NK-92 treated with Interleukin-12 subunit alpha and Interleukin-12 subunit beta, amount 100 ng/mL, for 24 hours (cell line): ENCODE measurements around the gene KCNJ12.
"Not testable (repeated sequence)": the region's sequence is repeated elsewhere in the genome, so short reads cannot be mapped to it uniquely, and the experiment has no call there.

Experiments used
- DNase-seq: peaks from one replicate; lab custom pipeline; 2025; lab: John Stamatoyannopoulos, UW

KCNJ12 gene

GRCh38 chr17:21408224-21408623, 32.1 kb downstream of the KCNJ12 start:
- not testable (repeated sequence) for DNase-seq

DNA sequence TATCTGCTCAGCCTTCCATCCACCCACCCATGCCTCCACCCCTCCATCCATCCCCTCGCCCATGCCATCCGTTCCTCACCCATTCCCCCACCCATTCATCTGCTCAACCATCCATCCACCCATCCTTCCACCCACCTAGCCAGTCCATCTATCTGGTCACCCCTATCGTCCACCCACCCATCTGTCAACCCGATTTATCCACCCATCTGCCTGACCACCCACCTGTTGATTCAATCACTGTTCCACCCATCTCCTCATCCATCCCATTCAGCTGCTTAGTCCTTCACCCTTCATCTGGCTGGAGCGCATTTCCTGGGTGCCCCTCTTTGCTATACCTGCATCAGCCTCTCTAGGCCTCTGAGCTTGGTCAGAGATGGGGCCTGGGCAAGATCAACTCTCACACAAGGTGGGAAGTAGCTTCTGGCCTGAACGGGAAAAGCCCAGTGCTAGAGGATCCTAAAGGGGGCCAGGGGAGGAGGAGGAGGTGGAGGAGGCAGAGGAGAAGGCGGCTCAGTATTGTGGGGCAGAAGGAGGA, 32.7 kb downstream of the KCNJ12 start:
- not testable (repeated sequence) for DNase-seq

- not testable (repeated sequence) for DNase-seq
Observed at GRCh38 chr17:21409388-21409787, 33.2 kb downstream of the KCNJ12 start.

DNA sequence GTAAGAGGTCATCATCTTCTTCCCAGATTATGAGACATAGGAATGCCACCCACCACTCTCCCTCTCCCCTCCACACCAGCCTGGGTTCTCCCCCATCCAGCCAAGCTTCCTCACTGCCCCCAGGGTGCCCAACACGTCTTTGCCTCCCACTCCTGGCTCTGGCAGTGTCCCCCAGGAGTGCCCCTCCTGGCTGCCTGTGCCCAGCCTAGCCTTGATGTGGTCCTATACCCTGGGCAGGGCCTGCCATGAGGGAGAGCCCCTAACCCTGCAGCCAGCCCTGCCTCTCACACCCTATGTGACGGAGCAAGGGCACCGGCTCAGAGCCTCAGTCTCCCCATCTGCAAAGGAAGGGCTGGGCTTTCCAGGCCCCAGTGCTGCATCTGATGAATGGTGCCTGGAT, 33.8 kb downstream of the KCNJ12 start:
- not testable (repeated sequence) for DNase-seq

DNA sequence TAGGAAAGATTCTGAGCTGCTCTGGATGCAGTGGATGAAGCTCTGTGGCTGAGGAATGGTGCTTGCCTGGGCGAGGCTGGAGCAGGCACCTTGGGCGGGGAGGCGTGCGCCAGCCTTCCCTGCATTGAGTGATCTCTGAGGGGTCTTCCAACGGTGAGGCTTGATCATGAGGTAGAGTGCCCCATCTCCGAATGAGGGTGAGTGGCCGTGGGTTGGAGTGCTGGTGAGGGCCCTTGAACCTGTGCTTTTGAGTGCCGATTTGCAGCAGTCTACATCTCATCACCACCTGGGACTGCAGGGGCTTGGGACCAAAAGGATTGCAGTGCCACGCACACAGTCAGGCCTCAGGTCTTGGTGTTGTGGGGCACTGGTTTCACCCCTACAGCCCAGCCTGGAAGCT, 34.2 kb downstream of the KCNJ12 start:
- DNase-seq = not testable (repeated sequence)

DNA sequence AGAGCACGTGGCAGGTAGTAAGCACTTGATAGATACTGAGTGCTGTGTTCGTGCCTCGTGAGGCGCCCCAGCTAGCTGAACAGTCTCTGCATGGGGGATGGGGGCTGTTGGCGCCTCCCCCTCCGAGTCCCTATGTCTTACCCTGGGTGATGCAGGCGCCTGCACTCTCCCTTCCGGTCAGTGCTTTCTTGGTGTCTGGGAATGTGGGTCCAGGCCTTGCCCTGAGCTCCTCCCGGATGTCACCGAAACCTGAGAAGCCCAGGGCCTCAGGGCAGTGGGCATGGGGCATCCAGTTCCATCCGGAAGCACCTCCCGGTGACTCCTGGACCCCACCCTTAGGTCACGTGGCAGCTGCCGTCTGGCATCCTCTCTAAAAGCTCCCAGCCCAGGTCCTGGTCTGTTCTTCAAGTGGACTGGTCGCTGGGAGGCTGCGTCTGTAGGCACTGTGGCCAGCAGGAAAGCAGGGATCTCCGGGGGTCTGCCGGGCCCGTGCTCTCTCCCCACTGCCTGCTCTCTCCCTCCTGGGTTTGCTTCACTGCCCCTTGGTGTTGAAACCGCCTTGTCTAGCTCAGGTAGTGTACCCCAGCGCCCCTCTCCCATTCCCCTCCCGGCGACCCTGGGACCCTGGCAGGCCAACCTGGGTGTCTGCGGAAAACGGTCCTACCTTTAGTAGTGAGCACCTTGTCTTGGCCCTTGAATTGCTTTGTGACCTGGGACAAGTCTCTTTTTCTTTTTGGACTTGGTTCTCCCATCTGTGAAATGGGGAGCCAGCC, 34.9 kb downstream of the KCNJ12 start:
- DNase-seq = not testable (repeated sequence)

DNA sequence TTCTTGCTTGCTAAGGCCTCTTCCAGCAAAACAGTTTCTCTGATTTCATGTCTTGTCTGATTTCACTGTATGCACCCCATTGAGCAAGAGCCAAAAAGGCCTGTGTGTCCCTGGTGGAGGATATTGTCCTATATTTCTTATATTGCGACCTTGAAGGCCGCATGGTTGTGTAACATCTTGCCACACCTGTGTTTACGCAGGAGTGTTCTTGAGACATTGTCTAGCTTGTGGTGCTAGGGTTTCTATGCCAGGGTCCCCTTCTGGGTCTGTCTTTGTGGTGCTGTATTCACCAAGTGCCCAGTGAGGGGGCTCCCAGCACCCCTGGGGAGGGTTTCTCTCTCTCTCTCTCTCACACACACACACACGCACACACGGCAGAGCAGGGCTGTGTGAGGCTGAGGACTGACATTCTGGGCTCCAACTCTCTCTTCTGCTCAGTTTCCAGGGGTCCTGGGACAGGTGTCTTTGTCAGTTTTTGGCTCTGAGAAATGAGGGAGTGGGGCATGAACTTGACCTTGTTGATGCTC, 35.6 kb downstream of the KCNJ12 start:
- DNase-seq = not testable (repeated sequence)

GRCh38 chr17:21412207-21412681, 36.1 kb downstream of the KCNJ12 start:
- DNase-seq = not testable (repeated sequence)

DNA sequence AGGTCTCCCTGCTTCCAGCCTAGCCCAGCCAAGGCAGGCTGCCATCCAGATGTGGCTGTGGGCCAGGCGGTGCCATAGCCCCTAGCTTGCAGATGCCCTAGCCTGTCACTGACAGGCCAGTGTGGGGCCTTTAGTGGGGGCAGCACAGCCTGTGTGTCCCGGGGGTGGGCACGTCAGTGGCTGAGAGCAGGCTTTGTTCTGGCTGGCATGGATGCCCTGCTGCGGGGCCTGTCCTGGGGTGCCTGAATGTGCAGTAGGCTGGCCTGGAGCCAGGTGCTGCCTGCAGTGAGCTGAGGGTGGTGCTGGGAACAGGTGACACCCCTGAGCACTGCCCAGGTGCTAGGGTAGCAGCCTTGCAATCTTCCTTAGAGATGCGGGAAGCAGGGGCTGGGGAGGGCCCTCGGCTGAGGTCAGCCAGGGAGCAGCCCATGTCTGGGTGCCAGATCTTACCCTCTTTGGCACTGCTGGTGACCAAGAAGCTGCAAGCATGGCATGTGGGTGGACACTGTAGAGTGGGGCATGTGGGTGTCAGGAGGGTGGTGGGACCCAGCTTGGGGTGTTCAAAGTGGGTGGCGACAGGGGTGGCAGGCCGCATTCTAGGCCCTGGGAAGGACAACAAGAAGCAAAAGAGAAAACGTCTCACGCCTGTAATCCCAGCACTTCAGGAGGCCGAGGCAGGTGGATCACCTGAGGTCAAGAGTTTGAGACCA, 37.6 kb downstream of the KCNJ12 start:
- not testable (repeated sequence) for DNase-seq

DNA sequence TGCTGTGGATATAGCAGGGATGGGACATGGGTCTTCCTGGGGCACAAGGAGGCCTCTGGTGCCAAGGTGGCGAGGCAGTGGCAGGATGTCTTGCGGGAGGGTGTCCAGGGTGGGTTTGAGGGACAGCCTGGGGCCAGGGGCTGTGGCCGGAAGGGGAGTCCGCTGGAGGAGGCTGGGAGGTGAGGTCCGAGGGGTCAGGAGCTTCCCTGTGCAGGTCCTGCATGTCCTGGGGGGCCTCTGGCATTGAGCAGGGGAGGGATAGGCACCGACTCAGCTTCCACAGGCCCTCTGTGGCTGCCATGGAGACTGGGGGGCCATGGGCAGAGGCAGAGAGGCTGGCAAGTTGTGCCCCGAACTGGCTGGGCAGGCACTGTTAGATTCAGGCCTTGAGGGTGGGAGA, 38.5 kb downstream of the KCNJ12 start:
- not testable (repeated sequence) for DNase-seq

GRCh38 chr17:21415166-21415990, 39.2 kb downstream of the KCNJ12 start:
- not testable (repeated sequence) for DNase-seq

DNA sequence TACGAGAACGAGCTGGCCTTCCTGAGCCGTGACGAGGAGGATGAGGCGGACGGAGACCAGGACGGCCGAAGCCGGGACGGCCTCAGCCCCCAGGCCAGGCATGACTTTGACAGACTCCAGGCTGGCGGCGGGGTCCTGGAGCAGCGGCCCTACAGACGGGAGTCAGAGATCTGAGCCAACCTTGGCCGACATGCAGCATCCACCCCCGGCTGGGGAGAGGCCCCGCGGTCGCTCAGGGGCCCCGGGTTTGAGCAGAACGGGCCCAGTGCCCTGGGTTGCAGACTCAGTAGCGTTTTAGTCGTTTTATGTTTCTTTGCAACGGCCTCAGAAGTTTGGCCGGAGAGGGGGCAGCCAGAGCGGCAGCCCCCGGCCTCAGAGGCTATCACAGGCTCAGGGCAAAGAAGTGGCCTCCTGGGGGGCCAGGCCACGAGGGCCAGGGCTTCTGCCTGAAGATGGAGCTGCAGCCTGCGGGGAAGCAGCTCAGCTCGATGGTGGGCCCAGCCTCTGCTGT, 40.4 kb downstream of the KCNJ12 start:
- DNase-seq = not testable (repeated sequence)

GRCh38 chr17:21417349-21417748, 41.2 kb downstream of the KCNJ12 start:
- DNase-seq = not testable (repeated sequence)

DNA sequence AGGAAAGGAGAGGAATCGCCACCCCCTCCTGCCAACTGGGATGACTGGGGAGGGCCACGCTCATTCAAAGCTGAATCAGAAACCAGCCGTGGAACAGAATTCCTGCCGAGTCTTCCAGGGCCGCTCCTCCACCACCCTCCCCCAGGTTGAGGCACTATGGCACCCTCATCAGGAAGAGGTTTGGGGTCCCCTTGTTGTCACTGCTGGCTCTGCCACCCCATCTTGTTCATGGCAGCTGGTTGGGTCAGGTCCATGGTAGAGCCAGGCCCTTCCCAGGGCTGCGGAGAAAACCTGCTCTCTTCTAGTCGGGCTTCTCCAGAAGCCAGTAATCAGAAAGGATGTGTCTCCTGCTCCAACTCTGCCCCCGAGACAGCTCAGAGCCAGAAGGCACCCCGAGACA, 41.8 kb downstream of the KCNJ12 start:
- no peak for DNase-seq

- no peak for DNase-seq
Observed at GRCh38 chr17:21418446-21419298, 42.5 kb downstream of the KCNJ12 start.

DNA sequence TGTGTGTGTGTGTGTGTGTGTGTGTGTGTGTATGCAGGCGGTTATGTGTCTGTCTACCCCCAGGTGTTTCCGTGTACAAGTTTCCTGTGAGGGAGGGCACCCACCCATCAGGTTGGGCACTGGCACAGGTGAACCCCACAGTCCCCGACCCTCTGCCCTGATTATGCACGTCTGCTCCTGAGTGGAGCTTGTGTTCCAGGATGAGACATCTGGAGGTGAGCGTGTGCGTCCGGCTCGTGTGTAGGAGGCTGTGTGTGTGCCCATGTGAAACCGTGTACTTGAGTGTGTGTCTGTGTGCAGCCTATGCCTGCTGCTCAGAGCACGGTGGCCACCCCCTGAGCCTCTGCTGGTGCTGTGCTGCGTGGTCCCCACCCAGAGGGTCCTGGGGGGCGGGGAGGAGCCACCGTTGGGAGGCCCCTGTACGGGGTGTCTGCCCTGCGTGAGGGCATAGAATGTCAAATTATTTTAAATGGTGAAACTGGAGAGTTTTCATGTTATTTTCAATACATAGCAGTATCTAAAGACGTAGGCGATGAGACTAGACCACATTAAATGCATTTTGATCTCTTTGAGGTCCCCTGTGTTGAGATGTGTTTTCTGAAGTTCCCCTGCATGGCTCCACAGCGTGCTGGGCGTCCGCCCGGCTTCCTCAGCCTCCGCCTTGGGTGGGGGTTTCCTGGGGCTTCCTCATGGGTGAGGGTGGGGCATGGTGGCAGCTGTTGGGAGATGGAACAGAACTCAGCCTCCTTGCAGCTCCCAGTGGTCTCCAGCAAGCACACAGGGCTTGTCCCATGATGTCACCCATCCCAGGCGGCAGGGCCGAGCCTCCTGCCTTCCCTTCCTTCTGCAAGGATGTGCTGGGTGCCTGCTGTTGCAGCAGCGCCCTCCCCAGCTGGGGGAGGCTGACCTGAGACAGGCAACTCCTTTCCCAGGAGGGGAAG, 43.4 kb downstream of the KCNJ12 start:
- no peak for DNase-seq

GRCh38 chr17:21420503-21421090, 44.4 kb downstream of the KCNJ12 start:
- not testable (repeated sequence) for DNase-seq

GRCh38 chr17:21421421-21422310, 45.5 kb downstream of the KCNJ12 start:
- not testable (repeated sequence) for DNase-seq
